ENCODE data around the gene GRK7.

The GRK7 gene

DNA sequence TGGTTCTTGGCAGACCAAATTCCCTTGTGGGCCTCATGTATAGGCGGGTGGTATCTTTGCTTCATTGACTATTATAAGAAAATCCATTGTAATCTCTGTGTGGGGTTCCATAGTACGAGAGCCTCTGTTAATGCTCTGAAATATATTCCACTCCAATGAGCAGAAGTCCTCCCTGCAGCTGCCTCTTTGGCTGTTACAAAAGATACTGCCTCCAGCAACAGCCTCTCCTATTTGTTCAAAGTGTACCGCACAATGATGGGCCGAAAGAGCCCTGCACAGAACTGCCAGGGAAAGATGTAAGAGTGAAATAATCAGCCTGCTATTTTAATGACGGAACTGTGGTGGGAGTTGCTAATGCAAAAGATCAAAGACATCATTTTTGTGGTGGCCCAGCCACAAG, 48.9 kb downstream of the GRK7 start:
- no peak overlapping the region for H3K4me3 ChIP-seq (ENCODE audit: control insufficient read depth, low read depth, low read length)
- TF ChIP-seq, protein P1, sequence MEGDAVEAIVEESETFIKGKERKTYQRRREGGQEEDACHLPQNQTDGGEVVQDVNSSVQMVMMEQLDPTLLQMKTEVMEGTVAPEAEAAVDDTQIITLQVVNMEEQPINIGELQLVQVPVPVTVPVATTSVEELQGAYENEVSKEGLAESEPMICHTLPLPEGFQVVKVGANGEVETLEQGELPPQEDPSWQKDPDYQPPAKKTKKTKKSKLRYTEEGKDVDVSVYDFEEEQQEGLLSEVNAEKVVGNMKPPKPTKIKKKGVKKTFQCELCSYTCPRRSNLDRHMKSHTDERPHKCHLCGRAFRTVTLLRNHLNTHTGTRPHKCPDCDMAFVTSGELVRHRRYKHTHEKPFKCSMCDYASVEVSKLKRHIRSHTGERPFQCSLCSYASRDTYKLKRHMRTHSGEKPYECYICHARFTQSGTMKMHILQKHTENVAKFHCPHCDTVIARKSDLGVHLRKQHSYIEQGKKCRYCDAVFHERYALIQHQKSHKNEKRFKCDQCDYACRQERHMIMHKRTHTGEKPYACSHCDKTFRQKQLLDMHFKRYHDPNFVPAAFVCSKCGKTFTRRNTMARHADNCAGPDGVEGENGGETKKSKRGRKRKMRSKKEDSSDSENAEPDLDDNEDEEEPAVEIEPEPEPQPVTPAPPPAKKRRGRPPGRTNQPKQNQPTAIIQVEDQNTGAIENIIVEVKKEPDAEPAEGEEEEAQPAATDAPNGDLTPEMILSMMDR (IDR thresholded peaks at IDR 0.05; ENCODE audit: control insufficient read depth, insufficient read depth, low read depth, low read length, missing control alignments), result no peak
- DNase-seq (ENCODE audit: low read depth), result no peak

DNA sequence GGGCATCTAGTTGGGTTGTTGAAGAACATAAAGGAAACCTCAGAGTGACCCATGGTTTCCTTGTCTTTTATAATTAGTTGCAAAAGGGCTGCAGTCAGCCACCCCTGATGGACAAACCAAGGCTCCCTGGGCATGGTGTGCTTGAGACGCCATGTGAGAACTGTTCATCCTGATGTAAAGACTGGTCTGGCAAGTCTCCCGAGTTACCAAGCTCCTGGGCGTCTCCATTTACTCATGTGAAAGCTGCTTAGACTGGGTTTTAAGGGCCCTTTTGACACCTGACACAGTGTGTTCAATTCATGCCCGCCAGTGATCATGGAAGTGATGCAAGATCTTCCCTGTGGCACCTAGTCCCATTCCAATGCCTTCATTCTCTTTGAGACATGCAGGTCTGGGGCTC, 49.4 kb downstream of the GRK7 start:
- H3K4me3 ChIP-seq (ENCODE audit: control insufficient read depth, low read depth, low read length), result no peak overlapping the region
- no peak for DNase-seq (ENCODE audit: low read depth)
- TF ChIP-seq, protein P1 (IDR thresholded peaks at IDR 0.05; ENCODE audit: control insufficient read depth, insufficient read depth, low read depth, low read length, missing control alignments), result no peak

All from AG09309 (cell line).